Measurements from ENCODE around the gene MACROD1. TPM values are rescaled to one million over a fixed set of nuclear protein-coding genes. Genes with fewer than 3 reads are reported as not detected.
A peak's percentile ranks its signal among the peaks of the same experiment; 100 is the strongest.

Gene MACROD1
- total and polyA plus RNA-seq, 2 of the 13 experiments (the other 11 are each of a cell fraction or from before 2014, with no cell fraction given): 23.1 to 34.5 TPM

DNA sequence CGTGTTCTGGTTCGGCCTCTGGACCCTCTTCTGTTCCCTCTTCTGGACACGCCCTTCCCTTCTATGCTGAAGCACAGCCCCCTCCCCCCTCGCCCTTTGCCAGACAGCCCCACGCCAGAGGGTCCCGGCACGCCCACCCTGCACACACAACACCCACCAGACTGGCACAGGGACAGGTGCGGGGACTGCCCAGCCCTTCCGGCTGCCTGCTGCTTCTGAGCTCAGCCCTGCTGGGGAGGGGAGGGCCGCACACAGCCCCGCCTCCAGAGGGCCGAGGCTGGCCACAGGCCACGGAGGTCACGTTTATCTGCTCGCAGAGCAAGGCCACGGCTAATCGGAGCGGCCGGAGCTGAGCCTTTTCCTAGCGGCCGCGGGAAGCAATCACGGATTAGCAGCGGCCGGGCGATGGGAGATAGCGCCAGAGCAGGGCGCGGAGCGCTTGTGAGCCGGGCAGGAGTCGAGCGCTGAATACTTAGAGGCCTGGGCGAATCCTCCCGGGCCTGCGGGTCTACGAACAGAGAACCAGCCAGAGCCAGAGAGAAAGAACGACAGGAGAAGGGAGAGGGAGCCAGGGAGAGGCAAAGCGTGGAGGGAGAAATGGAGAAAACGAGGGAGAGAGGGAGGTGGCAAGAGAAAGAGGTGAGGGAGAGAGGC, 158.2 kb downstream of the MACROD1 start (continued):
- TF ChIP-seq, protein P1, sequence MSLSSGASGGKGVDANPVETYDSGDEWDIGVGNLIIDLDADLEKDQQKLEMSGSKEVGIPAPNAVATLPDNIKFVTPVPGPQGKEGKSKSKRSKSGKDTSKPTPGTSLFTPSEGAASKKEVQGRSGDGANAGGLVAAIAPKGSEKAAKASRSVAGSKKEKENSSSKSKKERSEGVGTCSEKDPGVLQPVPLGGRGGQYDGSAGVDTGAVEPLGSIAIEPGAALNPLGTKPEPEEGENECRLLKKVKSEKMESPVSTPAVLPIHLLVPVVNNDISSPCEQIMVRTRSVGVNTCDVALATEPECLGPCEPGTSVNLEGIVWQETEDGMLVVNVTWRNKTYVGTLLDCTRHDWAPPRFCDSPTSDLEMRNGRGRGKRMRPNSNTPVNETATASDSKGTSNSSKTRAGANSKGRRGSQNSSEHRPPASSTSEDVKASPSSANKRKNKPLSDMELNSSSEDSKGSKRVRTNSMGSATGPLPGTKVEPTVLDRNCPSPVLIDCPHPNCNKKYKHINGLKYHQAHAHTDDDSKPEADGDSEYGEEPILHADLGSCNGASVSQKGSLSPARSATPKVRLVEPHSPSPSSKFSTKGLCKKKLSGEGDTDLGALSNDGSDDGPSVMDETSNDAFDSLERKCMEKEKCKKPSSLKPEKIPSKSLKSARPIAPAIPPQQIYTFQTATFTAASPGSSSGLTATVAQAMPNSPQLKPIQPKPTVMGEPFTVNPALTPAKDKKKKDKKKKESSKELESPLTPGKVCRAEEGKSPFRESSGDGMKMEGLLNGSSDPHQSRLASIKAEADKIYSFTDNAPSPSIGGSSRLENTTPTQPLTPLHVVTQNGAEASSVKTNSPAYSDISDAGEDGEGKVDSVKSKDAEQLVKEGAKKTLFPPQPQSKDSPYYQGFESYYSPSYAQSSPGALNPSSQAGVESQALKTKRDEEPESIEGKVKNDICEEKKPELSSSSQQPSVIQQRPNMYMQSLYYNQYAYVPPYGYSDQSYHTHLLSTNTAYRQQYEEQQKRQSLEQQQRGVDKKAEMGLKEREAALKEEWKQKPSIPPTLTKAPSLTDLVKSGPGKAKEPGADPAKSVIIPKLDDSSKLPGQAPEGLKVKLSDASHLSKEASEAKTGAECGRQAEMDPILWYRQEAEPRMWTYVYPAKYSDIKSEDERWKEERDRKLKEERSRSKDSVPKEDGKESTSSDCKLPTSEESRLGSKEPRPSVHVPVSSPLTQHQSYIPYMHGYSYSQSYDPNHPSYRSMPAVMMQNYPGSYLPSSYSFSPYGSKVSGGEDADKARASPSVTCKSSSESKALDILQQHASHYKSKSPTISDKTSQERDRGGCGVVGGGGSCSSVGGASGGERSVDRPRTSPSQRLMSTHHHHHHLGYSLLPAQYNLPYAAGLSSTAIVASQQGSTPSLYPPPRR (CRISPR knock-in tag; IDR thresholded peaks at IDR 0.05; ENCODE audit: borderline replicate concordance): peak; percentile 82; the same call in 1 of the 2 replicates
- TF ChIP-seq, protein P2, sequence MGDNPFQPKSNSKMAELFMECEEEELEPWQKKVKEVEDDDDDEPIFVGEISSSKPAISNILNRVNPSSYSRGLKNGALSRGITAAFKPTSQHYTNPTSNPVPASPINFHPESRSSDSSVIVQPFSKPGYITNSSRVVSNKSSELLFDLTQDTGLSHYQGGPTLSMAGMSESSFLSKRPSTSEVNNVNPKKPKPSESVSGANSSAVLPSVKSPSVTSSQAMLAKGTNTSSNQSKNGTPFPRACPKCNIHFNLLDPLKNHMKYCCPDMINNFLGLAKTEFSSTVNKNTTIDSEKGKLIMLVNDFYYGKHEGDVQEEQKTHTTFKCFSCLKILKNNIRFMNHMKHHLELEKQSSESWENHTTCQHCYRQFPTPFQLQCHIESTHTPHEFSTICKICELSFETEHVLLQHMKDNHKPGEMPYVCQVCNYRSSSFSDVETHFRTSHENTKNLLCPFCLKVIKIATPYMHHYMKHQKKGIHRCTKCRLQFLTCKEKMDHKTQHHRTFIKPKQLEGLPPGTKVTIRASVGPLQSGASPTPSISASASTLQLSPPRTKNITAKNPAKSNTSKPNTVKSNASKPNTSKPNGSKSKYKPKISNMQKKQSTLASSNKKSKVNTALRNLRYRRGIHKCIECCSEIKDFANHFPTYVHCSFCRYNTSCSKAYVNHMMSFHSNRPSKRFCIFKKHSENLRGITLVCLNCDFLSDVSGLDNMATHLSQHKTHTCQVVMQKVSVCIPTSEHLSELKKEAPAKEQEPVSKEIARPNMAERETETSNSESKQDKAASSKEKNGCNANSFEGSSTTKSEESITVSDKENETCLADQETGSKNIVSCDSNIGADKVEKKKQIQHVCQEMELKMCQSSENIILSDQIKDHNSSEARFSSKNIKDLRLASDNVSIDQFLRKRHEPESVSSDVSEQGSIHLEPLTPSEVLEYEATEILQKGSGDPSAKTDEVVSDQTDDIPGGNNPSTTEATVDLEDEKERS (CRISPR knock-in tag; IDR thresholded peaks at IDR 0.05): no peak; the same call in 1 of the 2 replicates
- TF ChIP-seq ZNF564 (CRISPR knock-in tag; IDR thresholded peaks at IDR 0.05): peak; percentile 30; the same call in 1 of the 2 replicates
- 0 out of 2 replicates have a peak, but pooled peaks have one; percentile 50 for TF ChIP-seq IRF2 (CRISPR knock-in tag; IDR thresholded peaks at IDR 0.05)
- TF ChIP-seq THYN1 (CRISPR knock-in tag; IDR thresholded peaks at IDR 0.05; ENCODE audit: borderline replicate concordance, low read depth): no peak
- TF ChIP-seq, protein P3, sequence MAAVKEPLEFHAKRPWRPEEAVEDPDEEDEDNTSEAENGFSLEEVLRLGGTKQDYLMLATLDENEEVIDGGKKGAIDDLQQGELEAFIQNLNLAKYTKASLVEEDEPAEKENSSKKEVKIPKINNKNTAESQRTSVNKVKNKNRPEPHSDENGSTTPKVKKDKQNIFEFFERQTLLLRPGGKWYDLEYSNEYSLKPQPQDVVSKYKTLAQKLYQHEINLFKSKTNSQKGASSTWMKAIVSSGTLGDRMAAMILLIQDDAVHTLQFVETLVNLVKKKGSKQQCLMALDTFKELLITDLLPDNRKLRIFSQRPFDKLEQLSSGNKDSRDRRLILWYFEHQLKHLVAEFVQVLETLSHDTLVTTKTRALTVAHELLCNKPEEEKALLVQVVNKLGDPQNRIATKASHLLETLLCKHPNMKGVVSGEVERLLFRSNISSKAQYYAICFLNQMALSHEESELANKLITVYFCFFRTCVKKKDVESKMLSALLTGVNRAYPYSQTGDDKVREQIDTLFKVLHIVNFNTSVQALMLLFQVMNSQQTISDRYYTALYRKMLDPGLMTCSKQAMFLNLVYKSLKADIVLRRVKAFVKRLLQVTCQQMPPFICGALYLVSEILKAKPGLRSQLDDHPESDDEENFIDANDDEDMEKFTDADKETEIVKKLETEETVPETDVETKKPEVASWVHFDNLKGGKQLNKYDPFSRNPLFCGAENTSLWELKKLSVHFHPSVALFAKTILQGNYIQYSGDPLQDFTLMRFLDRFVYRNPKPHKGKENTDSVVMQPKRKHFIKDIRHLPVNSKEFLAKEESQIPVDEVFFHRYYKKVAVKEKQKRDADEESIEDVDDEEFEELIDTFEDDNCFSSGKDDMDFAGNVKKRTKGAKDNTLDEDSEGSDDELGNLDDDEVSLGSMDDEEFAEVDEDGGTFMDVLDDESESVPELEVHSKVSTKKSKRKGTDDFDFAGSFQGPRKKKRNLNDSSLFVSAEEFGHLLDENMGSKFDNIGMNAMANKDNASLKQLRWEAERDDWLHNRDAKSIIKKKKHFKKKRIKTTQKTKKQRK (IDR thresholded peaks at IDR 0.05; ENCODE audit: low read length): no peak
- TF ChIP-seq CEBPB (IDR thresholded peaks at IDR 0.05; ENCODE audit: borderline replicate concordance, low read depth, low read length): no peak
- TF ChIP-seq, protein P4, sequence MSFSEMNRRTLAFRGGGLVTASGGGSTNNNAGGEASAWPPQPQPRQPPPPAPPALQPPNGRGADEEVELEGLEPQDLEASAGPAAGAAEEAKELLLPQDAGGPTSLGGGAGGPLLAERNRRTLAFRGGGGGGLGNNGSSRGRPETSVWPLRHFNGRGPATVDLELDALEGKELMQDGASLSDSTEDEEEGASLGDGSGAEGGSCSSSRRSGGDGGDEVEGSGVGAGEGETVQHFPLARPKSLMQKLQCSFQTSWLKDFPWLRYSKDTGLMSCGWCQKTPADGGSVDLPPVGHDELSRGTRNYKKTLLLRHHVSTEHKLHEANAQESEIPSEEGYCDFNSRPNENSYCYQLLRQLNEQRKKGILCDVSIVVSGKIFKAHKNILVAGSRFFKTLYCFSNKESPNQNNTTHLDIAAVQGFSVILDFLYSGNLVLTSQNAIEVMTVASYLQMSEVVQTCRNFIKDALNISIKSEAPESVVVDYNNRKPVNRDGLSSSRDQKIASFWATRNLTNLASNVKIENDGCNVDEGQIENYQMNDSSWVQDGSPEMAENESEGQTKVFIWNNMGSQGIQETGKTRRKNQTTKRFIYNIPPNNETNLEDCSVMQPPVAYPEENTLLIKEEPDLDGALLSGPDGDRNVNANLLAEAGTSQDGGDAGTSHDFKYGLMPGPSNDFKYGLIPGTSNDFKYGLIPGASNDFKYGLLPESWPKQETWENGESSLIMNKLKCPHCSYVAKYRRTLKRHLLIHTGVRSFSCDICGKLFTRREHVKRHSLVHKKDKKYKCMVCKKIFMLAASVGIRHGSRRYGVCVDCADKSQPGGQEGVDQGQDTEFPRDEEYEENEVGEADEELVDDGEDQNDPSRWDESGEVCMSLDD (CRISPR knock-in tag; IDR thresholded peaks at IDR 0.05; ENCODE audit: borderline replicate concordance): no peak
- no peak for TF ChIP-seq SALL2 (CRISPR knock-in tag; IDR thresholded peaks at IDR 0.05)
- TF ChIP-seq BCL6 (CRISPR knock-in tag; IDR thresholded peaks at IDR 0.05): peak; percentile 84
- TF ChIP-seq, protein P5, sequence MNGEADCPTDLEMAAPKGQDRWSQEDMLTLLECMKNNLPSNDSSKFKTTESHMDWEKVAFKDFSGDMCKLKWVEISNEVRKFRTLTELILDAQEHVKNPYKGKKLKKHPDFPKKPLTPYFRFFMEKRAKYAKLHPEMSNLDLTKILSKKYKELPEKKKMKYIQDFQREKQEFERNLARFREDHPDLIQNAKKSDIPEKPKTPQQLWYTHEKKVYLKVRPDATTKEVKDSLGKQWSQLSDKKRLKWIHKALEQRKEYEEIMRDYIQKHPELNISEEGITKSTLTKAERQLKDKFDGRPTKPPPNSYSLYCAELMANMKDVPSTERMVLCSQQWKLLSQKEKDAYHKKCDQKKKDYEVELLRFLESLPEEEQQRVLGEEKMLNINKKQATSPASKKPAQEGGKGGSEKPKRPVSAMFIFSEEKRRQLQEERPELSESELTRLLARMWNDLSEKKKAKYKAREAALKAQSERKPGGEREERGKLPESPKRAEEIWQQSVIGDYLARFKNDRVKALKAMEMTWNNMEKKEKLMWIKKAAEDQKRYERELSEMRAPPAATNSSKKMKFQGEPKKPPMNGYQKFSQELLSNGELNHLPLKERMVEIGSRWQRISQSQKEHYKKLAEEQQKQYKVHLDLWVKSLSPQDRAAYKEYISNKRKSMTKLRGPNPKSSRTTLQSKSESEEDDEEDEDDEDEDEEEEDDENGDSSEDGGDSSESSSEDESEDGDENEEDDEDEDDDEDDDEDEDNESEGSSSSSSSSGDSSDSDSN (CRISPR knock-in tag; IDR thresholded peaks at IDR 0.05): peak; percentile 96

Data from HepG2 (cell line).